Stimulated activated naive CD8-positive, alpha-beta T cell treated with anti-CD3 and anti-CD28 coated beads, Interleukin-15, Interleukin-2, amounts not matched to agents 100 U/mL and 50 U/mL, for 24 hours (primary cell): Measurements from ENCODE around the gene ERC2.

Experiments
- ATAC-seq: fragments of 150-1000 bp; cut with Tn5 transposase; one replicate; pipeline ENCODE4 v1.10.0; 2021
- DNase-seq: peaks from one replicate; pipeline ENCODE4 v3.0.0; 2021

Gene ERC2

DNA sequence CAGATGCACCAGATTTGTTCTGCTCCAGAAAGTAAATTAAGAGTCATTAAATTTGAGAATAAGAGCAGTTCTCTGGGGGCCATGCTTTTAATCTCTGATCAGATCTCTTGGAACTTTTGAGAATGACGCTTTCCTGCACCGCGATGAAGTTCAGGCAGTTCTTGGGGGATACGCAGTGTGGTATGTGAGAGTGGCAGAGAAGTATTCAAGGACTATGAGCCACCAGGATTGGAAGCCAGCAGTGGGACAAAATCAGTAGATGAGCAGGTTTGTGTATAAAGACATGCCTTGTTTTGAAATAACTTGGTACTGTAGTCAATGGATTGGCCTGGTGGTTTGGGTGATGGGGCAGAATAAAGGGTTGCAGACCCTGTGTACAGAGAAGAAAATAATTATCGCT is 483.6 kb downstream of the ERC2 start:
- DNase-seq (no peak), ATAC-seq (no peak)

DNA sequence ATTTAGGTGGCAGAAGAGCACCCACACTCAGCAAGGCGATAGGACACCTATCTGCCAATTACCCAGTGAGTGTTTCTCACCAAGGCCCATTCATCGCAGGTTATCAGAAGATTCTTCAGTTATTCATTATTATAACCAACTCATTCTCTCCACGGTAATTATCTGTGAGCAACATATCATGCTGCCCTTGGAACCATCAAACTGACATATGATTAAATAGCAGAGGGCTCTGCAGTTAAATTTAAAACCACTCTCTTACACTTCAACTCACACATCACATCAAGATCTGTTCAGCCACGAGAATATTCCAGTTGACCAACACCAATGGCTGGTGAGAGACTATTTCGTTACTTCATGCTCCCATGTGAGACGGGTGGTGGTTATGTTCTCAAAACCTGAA is 489.3 kb downstream of the ERC2 start:
- DNase-seq (no peak), ATAC-seq (no peak)

DNA sequence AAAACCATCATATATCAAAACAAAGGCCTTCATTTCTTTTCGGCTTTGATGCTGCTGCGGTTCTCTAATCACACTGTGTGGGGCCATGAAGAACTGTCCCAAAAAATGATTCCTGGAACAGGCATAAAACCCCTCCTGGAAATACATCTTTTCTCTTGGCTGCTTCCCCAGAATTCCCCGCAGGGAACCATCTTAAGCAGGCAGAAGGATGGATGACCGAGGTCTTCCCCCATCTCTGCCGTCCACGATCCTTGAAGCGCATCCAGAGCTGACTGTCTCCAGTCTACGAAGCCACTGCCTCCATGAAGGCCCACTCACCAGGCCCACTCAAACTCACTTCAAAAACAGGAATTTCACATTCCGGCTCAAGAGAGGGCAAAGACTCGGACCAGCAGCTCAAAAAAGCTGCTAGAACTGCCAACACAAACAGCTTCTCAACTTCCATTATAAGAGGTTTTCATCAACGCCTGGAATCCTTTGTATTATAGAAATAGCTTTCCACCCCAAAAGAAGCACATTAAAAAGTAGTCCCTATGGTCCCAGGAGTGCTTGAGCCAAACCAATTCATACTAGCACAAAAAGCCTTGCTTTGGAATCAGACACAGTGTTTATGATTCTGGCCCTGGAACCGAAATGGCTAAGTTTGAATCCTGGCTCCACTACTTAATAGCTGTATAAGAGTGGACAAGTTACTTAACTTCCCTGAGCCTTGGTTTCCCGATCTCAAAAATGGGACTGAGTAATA is 493.7 kb downstream of the ERC2 start:
- DNase-seq (no peak), ATAC-seq (no peak)

DNA sequence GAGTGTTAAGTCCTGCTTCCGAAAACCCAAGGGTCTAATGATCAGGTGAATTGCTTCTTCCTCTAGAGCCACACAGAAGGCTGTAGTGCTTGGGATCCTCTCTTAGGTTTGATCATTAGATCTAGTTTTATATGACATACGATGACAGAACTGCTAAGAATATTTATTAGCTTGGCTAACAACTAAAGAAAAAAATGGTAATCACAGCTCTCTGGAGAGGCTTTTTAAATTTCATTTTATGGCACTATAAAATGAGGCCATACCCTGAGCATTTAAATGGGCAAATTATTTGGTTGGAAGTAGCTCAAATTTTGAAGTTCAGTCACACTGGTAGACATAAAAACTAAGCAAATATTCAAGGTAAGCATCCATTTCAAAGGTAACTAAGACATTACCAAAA is 498.6 kb downstream of the ERC2 start:
- no peak for DNase-seq
- ATAC-seq: no peak

DNA sequence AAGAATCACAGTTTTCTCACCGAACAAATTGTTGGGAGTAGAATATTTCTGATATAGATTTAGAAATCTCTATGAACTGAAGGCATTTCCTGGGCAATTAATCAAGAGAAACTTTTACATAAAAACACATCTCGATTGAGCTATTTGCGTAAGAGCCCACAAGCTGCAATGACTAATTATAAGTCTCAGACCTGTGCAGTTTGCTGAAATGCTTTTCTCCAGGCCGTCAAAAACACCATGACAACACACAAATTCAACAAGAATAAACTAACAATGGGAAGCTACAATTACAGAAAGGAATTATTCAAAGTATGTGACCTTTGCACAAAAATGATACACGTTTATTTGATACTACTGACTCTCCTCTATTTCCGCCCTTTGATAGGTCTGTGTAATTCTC is 499.9 kb downstream of the ERC2 start:
- DNase-seq (no peak), ATAC-seq (no peak)

DNA sequence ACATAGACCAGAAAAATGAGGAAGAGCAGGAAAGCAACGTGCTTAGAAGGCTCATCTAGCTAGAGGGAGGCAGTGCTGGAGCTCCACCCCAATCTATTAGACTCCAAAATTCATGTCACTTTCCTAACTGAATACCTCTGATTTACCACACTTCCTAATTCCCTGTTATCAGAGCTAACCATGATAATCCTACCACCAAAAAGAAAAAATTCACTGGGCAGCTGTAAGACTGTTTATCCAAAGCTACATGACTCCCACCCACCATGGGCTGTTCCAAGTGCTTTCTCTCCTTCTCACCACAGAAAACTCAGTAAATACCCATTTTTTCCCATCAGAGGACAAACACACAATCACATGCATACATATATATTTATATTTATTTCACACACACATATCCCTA is 501.7 kb downstream of the ERC2 start:
- no peak for ATAC-seq
- no peak for DNase-seq

DNA sequence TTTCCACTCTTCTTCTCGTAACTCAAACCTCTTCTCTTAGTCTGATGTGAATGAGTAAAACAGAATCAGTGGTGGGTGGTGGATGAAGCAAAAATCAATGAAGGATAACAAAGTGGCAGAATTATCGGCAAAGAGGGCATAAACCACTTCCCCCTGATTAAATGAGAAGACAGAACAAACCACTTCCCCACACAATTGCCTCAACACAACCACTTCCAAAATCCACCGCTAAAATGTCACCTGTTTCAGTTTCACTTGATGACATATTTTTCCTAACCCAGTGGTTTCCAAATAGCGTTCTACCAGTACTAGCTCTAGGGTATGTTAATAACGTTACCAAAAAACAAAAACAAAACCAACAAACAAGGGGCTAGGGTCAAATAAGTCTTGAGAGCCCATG is 502.5 kb downstream of the ERC2 start:
- no peak for DNase-seq

DNA sequence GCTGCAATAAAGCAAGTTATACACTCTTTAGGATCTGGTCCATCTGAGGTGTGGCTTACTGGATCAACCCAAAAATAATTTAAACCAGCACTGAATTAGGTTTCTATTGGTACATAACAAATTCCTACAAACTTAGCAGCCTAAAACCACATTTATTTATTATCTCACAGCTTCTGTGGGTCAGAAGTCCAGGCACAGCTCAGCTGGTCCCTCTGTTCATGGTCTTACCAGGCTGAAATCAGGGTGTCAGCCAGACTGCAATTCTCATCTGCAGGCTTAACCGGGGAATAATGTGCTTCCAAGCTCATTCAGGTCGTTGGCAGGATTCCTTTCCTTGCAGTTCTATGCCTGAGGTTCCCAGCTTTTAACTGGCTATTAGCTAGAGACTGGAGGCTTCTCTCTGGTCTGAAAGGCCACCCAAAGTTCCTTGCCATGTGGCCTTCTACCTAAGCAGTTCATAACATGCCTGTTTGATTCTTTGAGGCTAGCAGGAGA is 503.7 kb downstream of the ERC2 start:
- ATAC-seq (no peak), DNase-seq (no peak)

More for the DNA sequence above, 502.5 kb downstream of the ERC2 start:
- no peak for ATAC-seq

DNA sequence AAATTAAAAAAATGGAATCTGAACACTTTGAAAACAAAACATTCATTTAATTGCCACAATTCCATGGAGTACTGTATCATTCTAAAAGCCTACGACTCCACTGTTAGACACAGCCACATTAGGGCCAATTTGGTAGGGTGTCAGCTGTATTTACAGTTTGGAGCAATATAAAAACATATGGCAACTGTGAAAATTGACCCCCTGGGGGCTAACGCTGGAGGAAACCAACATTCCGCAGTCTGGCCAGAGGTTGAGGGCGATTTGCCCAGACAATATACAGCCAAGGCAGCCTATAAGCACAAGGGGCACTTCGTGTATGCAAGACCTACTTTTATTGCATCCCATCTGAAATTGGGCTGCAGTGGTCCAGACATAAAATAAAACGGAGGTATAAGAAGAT is 504.7 kb downstream of the ERC2 start:
- ATAC-seq (no peak), DNase-seq (no peak)

DNA sequence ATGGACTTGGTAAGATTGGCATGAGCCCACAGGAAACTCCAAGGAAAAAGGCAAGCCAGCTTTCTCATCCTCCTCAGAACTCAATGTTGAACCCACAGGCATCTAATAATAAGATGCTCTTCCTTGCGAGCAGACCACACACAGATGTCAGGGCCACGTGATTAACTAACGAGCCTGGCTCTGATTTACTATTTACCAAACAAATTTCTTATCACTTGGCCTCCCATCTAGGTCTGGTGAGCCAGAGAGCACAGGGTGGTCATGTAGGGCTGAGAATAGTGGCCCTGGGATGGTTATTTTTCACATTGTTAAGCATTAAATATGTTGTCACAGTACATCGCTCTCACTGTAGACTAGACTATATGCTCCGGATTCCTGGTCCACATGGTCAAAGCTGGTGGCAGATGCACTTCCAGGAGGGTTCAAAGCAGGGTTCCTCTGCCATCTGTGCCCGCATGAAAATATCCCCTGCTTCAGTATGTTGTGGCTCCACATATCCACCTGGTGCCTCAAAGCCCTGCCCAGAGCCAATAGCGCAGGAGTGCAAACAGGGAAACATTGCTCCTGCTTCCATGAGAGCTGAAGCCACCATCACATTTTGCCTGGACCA is 508.7 kb downstream of the ERC2 start:
- DNase-seq (no peak), ATAC-seq (no peak)

DNA sequence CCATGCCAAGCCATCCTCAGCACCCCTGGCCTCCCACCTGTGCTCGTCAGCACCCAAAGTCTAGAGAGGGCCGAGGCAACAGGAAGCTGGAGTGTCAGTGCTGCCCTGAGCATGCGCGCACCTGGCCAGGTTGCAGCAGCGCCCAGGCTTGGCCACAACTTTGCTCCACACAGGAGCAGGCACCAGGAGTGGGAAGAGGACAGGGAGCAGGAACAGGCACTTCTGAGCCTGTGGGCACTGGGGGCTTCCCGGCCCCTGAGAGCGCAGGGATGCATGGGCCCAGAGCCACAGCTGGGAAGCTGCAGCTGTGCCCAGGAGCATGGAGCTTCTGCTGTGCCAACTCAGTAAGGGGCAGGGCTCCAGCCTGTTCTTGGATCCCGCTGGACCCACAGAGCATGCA is 509.7 kb downstream of the ERC2 start:
- DNase-seq: no peak
- no peak for ATAC-seq

DNA sequence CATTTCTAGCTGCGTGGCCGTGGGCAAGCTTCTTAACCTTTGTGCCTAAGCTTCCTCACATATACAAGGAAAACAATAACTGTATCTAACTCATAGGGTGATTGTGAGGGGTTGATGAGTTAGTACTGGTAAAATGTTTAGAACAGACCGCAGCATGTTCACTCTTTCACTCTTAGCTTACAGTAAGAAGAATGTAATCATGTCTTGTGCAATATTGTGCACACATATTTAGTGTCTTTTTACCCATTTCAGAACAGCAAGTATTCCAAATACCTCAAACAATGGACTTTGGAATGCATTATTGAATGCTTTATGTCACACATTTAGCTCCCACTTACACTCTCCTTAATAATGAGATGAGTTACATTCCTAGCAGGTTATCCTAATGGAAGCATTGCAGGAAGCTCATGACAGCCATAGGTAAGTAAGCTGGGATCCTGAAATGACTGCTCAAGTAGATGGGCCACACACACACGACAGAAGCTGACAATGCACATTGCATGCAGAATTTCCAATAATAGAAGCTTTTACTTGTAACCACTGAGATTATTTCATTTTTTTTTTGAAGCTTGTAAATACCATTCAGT is 512.3 kb downstream of the ERC2 start:
- DNase-seq (no peak), ATAC-seq (no peak)

DNA sequence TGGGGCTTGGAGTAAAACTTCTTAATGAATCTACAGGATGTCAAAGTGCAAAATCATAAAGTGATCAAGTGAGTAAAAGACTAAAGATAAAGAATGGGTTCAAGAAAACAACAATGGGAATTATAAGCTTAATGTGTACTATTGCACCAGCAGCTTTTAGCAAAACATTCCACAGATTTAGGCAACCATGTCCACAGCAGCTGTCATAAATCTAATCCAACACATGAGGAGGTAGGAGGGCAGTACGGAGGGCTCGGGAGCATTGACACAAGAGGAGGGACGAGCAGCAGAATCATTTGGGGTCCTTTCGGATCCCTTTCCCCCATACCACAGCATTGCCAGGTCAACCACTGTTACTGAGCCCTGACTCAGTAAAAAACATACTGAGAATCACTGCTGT is 516.9 kb downstream of the ERC2 start:
- ATAC-seq: no peak
- no peak for DNase-seq

DNA sequence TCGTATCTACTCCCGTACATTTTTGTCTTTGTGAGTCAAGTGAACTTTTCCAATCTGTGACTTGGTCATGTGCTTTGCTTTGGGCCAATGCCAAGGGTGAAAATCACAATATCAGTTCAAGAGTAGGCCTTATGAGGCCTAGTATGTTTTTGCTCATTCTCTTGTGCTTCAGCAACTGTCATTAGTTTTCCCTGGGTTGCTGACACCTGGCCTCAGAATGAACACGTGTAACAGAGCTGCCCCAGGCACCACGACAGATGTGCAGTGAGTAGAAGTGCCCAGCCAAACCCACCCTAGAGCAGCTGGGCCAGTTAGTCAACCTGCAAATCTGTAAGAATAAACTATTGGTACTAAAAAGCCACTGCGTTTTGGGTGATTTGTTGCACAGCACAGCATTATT is 520.9 kb downstream of the ERC2 start:
- ATAC-seq: no peak
- no peak for DNase-seq

DNA sequence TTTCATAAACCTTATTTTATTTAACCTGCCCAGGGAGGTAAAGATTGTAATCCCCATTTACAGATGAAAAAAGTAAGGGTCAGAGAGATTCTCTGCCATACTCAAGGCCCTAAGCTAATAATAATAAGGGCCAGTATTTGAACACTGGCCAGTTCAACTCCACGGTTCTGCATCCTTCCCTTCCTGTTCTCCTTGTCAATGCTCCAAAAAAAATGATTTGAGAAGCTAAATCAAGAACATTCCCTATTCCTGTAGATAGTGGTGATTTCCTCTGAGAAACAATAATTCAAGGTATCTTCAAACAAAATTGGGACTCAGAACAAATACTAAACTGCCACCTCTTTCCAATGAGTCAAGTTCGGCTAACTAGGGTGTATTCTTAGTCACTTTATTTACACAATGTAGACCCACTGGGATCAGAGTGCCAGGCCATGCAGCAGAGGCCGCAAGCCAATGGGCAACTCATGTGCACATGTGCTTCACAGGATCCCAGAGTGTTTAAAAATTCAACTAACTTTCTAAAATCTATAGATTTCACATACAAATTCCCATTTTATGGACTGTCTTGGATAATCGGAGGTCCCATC is 521.6 kb downstream of the ERC2 start:
- ATAC-seq: no peak
- DNase-seq: no peak

DNA sequence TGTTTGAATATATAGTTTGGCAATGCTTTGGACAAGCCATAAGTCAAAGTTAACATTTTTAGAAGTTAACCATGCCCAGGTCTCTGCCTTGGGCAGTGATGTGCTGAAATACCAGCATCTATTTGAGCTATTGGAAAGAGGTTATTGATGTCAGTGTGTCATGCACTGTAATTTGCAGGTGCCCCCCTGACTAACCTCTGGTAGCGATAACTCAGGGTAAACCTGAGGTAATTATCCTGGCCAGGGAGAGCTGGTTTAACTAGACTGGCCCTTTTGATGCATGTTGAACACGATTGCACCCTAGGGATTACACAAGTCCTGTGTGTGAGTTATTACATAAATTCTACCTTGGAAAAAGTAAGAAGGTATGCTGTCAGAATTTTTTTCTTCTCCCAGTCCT is 525.4 kb downstream of the ERC2 start:
- ATAC-seq (no peak), DNase-seq (no peak)

DNA sequence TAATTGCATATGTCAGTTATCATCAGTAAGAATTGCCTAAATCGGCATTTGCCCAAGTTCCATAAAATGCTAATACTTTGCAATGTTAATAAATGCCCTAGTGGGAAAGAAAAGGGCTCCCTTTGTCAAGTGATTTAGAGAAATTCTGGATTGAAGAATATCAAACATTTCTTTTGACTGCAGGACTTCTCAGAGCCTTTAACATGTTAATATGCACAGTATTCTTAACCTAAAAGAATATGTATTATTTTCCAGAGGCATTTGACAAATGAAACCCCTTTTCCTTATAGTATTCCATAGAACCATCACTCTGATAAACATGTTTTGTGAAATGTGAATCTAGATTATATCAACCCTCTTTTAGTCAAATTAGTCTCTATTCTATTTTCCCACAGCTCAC is 529.0 kb downstream of the ERC2 start:
- DNase-seq (no peak), ATAC-seq (no peak)

DNA sequence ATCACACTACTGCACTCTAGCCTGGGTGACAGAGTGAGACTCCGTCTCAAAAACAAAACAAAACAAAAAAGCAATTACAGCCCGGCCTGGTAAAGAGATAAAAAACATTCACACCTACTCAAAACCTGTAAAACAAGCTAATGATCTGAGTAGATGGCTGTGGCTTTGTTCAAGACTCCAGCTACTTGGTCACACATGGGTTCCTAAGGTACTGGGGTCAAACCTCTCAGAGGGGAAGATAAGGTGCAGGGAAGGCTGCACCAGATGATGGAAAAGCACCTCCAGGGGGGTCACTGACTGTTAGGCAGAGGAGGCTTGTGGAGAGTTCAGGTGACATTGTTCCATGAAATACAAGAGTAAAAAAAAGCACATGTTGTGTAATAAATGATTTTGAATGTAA is 531.0 kb downstream of the ERC2 start:
- ATAC-seq (no peak), DNase-seq (no peak)

DNA sequence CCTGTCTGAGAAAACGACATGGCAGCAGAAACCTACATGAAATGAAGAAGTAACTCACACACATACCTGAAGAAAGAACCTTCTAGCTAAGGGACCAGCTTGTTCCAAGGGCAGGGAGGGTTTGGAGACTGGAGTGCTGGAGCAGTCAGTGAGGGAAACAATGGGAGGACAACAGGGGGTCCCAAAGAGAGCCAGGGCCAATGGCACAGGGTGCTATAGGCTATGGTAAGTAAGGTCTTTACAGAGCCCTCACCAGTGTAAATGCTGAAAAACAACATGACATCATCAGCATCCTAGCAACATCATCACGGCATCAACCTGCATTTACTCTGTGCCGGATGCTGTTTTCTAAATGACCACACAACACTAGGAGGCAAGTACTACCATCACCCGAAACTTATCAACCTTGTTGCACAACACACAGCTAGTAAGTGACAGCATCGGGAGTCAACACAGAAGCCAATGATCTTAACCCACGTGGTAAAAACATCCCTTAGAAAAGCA is 531.7 kb downstream of the ERC2 start:
- DNase-seq (no peak), ATAC-seq (no peak)

DNA sequence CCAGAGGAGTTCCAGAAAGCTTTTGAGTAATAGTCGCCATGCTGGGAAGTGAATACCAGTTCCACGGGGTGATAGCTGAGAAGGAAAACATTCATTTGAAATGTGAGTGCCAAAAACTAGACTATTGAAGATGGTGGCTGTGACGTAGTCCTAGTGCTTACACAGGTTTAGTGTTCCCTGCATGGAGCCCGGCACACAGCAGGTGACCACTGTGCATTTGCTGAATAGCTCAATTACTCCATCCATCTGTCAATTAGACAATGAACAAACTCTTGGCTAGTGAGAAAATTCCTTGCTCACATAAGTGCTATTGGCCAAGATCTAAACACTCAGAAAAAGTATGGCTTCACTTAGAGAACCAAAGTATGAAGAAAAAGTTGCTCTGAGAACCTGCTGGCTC is 533.0 kb downstream of the ERC2 start:
- DNase-seq (no peak), ATAC-seq (no peak)

DNA sequence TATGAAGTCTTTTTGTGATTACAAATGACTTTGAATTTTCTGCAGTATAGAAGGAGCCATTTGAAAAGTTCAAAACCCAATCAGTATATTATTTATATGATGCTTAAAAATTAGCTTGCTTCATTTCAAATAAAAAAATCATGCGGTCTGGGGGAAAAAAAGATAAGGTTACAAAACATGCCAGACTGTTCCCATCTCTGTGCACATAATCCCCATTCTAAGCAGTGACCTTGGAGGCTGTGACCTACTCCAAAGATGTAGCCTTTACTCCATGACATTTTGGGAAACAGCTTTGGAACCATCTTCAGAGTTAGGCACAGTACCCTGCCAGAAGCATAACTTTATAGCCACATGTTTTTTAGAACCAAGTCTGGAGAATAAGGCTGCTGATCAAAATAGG is 533.5 kb downstream of the ERC2 start:
- ATAC-seq (no peak), DNase-seq (no peak)

DNA sequence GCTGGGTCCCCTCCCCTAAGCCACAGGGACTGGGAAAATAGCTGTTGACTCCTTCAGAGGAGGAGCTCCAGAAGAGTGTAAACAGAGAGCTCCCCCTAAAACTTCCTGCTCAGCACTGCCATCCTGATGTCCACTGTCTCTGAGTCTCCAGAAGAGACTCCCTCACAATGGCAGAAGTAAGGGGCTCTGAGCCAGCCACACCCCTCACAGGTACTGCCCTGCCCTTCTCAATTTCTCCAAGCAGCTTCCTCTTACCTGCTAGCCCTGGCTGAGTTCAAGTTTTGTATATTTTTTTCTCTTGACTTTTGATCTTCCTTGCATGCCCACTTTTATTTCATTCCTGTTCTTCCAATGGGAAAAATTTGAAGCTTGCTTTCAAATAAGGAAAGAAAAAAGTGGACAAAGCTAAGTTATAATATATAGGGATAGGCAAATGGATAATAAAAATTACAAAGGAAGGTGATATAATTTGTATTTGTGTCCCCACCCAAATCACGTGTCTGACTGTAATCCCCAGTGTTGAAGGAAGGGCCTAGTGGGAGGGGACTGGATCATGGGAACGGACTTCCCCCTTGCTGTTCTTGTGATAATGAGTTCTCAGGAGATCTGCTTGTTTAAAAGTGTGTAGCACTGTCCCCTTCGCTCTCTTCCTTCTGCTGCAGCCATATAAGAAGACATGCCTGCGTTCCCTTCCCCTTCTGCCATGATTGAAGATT is 539.0 kb downstream of the ERC2 start:
- DNase-seq: no peak
- ATAC-seq: no peak

DNA sequence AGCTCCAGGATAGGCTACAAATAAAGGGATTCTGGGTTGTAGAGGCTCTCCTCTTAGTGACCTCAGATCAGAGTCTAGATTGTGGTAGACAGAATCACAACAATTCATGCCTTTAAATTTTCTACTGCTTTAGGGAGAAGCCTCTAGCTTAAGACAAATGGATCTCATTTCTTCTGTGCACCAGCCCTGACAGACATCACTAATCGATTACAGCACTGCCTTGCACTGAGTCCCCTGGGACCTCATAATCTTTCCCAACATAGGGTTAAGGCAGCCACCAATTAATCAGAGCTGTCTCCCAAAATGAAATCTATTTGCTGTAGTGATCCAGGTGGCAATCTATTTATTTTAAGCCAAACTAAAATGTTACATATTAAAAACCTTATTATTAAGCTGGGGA is 544.6 kb downstream of the ERC2 start:
- ATAC-seq (no peak), DNase-seq (no peak)
